Upper lobe of left lung (tissue), 6 donors: ENCODE measurements around the gene OAF. TPM values are rescaled to one million over a fixed set of nuclear protein-coding genes. Genes with fewer than 3 reads are reported as not detected.
A peak's percentile ranks its signal among the peaks of the same experiment; 100 is the strongest.

Experiments used
- ATAC-seq, 2 donors: fragments of 200-7000 bp; cut with Tn5 transposase; one replicate each; pipeline ENCODE4 v1.9.1; 2022; ENCODE audit warnings: mild to moderate bottlenecking in 2 of 2, moderate library complexity in 2 of 2; ENCODE audit not compliant: low FRiP score in 2 of 2
- DNase-seq, 2 donors: peaks; one replicate each; pipeline ENCODE4 v3.0.0-alpha.2; 2019 to 2020
- H3K27ac ChIP-seq, 4 donors: fragments of 200-600 bp; sonication (generic); one replicate each; pipeline ENCODE4 v1.5.1; 2016 to 2019
- H3K27me3 ChIP-seq, 4 donors: fragments of 200-600 bp; sonication (generic); one replicate each; pipeline ENCODE4 v1.5.1; 2017 to 2019
- H3K36me3 ChIP-seq, 4 donors: fragments of 200-600 bp; sonication (generic); one replicate each; pipeline ENCODE4 v1.5.1; 2016 to 2019
- H3K4me1 ChIP-seq, 4 donors: fragments of 200-600 bp; sonication (generic); one replicate each; pipeline ENCODE4 v1.5.1; 2018 to 2019
- H3K4me3 ChIP-seq, 4 donors: fragments of 200-600 bp; sonication (generic); one replicate each; pipeline ENCODE4 v1.5.1; 2017 to 2019; ENCODE audit warnings: mild to moderate bottlenecking in 2 of 4, moderate library complexity in 1 of 4
- H3K9me3 ChIP-seq, 4 donors: fragments of 200-600 bp; sonication (generic); one replicate each; pipeline ENCODE4 v1.5.1; 2018 to 2019
- CTCF ChIP-seq, 6 experiments: fragments of 450-650 bp in 4 of 6; fragments of 200-600 bp in 2 of 6; sonication (generic) in 2 of 6; IDR thresholded peaks; one replicate each; pipeline ENCODE4 v1.5.1; 2016 to 2019; ENCODE audit warnings: antibody characterized with exemption in 6 of 6
- EP300 ChIP-seq, 4 donors: sonication (generic); formaldehyde crosslinking; IDR thresholded peaks; one replicate each; pipeline ENCODE4 v1.5.1; 2017; ENCODE audit warnings: antibody characterized with exemption in 4 of 4, control low read depth in 2 of 4
- POLR2A ChIP-seq, 4 donors: fragments of 450-650 bp; IDR thresholded peaks; one replicate each; pipeline ENCODE4 v1.5.1; 2016 to 2017; ENCODE audit warnings: antibody characterized with exemption in 4 of 4, mild to moderate bottlenecking in 2 of 4
- POLR2AphosphoS5 ChIP-seq, 2 donors: sonication (generic); formaldehyde crosslinking; IDR thresholded peaks; one replicate each; pipeline ENCODE4 v1.5.1; 2017; ENCODE audit warnings: antibody characterized with exemption in 2 of 2
- WGBS, 2 donors: methylation state at CpG; one replicate each; pipeline ENCODE4 v1.1.5; 2017 to 2018; 5-methylcytosine and 5-hydroxymethylcytosine counted together
- total RNA-seq, 6 donors: library from RNA; depleted of rRNA in 4 of 6; stranded (reverse); fragments of >200 nt in 4 of 6; gene quantifications; one replicate each; pipeline versions ENCODE4 v1.1.0 to v1.2.1, GENCODE V29; 2016 to 2021
- donor health status: DM: no; HTN: no; CAD: no; lungs with moderate emphysema.
- donor health status: DM: no; HTN: yes; CAD: no; lungs with severe emphysema.

The OAF gene
- total RNA-seq, 6 donors from 2014 or later: 5.1 to 41.6 (median 8.7) TPM

- Histone ChIP-seq H3K4me1 (peaks cover 0 to 5% (median 2%) of the 10 kb centered on the region in 4 donors), H3K4me3 (no peak overlapping the region)
These were observed 8.6 kb downstream of the OAF start for GRCh38 chr11:120219232-120219937.

GRCh38 chr11:120219938-120220746 lies 9.3 kb downstream of the OAF start:
- DNase-seq (no peak), ATAC-seq (no peak)
- H3K4me1 ChIP-seq: peaks cover 7 to 12% (median 8%) of the 10 kb centered on the region in 4 donors
- TF ChIP-seq POLR2AphosphoS5 (IDR thresholded peaks at IDR 0.05): no peak
- no peak for TF ChIP-seq CTCF (IDR thresholded peaks at IDR 0.05)
- no peak for TF ChIP-seq POLR2A (IDR thresholded peaks at IDR 0.05)
- no peak for TF ChIP-seq EP300 (IDR thresholded peaks at IDR 0.05)
- no peaks in the 10 kb centered on the region for H3K36me3 ChIP-seq
- H3K27ac ChIP-seq: no peak overlapping the region
- WGBS, 2 donors: 75 to 80% methylated on average over 8 to 9 of the region's 9 CpGs
- no peaks in the 10 kb centered on the region for H3K27me3 ChIP-seq
- no peak overlapping the region for H3K4me3 ChIP-seq
- no peaks in the 10 kb centered on the region for H3K9me3 ChIP-seq

More at GRCh38 chr11:120219232-120219937, 8.6 kb downstream of the OAF start:
- ATAC-seq (peak in 1 of 2 donors; percentile 60), DNase-seq (no peak)
- WGBS, 2 donors: 89 to 93% methylated on average over 8 to 13 of the region's 13 CpGs
- Histone ChIP-seq H3K27me3 (no peaks in the 10 kb centered on the region), H3K36me3 (no peaks in the 10 kb centered on the region), H3K27ac (no peak overlapping the region), H3K9me3 (no peaks in the 10 kb centered on the region)
- TF ChIP-seq POLR2AphosphoS5 (IDR thresholded peaks at IDR 0.05) (no peak), POLR2A (IDR thresholded peaks at IDR 0.05) (no peak), EP300 (IDR thresholded peaks at IDR 0.05) (no peak), CTCF (IDR thresholded peaks at IDR 0.05) (no peak)

- Histone ChIP-seq H3K27me3 (no peaks in the 10 kb centered on the region), H3K9me3 (no peaks in the 10 kb centered on the region), H3K4me3 (no peak overlapping the region), H3K4me1 (peaks cover 10 to 18% (median 12%) of the 10 kb centered on the region in 4 donors), H3K27ac (no peak overlapping the region), H3K36me3 (no peaks in the 10 kb centered on the region)
- 100% methylated on average over 2 to 4 of the region's 4 CpGs for WGBS, 2 donors
- no peak for DNase-seq
- TF ChIP-seq POLR2AphosphoS5 (IDR thresholded peaks at IDR 0.05): no peak
- no peak for TF ChIP-seq POLR2A (IDR thresholded peaks at IDR 0.05)
- TF ChIP-seq EP300 (IDR thresholded peaks at IDR 0.05): no peak
- no peak for ATAC-seq
These were observed 9.9 kb downstream of the OAF start for GRCh38 chr11:120220747-120221037.

- DNase-seq: no peak
- no peak overlapping the region for H3K27ac ChIP-seq
- H3K4me1 ChIP-seq: peaks cover 10 to 18% (median 12%) of the 10 kb centered on the region in 4 donors
These were observed 10.4 kb downstream of the OAF start for GRCh38 chr11:120221115-120221752.

More at GRCh38 chr11:120221115-120221752, 10.4 kb downstream of the OAF start:
- H3K36me3 ChIP-seq: no peaks in the 10 kb centered on the region
- no peak for ATAC-seq
- no peaks in the 10 kb centered on the region for H3K9me3 ChIP-seq
- TF ChIP-seq EP300 (IDR thresholded peaks at IDR 0.05): no peak
- TF ChIP-seq POLR2AphosphoS5 (IDR thresholded peaks at IDR 0.05): no peak
- no peak for TF ChIP-seq CTCF (IDR thresholded peaks at IDR 0.05)
- no peak for TF ChIP-seq POLR2A (IDR thresholded peaks at IDR 0.05)
- no peaks in the 10 kb centered on the region for H3K27me3 ChIP-seq
- H3K4me3 ChIP-seq: no peak overlapping the region
- WGBS, 2 donors: 94% methylated on average over 1 of the region's 1 CpG; no CpG with 5 or more reads in 1 of the 2 donors
